Kidney epithelial cell (primary cell): ENCODE results near the gene PLAC1. TPM values are rescaled to one million over a fixed set of nuclear protein-coding genes. Genes with fewer than 3 reads are reported as not detected.

Source experiments
- DNase-seq: peaks from one replicate; pipeline ENCODE4 v3.0.0-alpha.2; 2010; ENCODE audit warnings: low read depth
- H3K27me3 ChIP-seq: 2 replicates; pipeline ENCODE4 v1.6.0; 2011; ENCODE audit warnings: low read length; ENCODE audit not compliant: control insufficient read depth, insufficient read depth
- H3K36me3 ChIP-seq: 2 replicates; pipeline ENCODE4 v1.5.1; 2011; ENCODE audit warnings: low read length; ENCODE audit not compliant: control insufficient read depth, insufficient read depth
- H3K4me3 ChIP-seq: 2 replicates; pipeline ENCODE4 v1.5.1; 2011; ENCODE audit warnings: low read depth, mild to moderate bottlenecking, control low read depth, low read length
- total RNA-seq: library from RNA; depleted of rRNA; stranded (reverse); fragments of >200 nt; gene quantifications from 2 replicates; pipeline ENCODE4 v1.2.3, GENCODE V29; 2015
- TF ChIP-seq, protein P1 (sequence below): IDR thresholded peaks from 2 replicates; pipeline ENCODE4 v1.5.1; 2011; ENCODE audit warnings: mild to moderate bottlenecking, moderate library complexity, low read length, control low read depth, inconsistent platforms; ENCODE audit not compliant: insufficient read depth, poor library complexity, severe bottlenecking

The PLAC1 gene
- total RNA-seq, 1 donor from 2014 or later = not detected

DNA sequence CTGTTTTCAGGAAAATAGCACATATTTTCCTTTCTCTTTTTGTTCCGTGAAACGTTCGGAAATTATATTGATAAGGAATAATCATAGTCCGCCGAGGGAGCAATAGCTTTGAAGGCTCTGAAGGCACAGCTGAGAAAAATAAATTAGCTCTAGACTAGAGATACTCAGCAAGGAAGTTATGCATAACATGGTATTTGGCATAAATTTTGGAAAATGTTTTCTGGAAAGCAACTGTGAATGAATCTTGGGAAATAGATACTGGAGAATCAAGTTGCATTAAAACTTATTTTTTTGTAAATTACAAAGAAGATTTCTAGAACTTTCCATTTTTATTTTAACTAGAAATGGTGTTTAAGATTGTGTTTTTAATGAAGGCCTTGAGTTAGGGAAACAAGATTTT, 105.9 kb downstream of the PLAC1 start:
- Histone ChIP-seq H3K27me3 (no peaks in the 10 kb centered on the region), H3K36me3 (no peaks in the 10 kb centered on the region), H3K4me3 (no peak overlapping the region)
- TF ChIP-seq, protein P1, sequence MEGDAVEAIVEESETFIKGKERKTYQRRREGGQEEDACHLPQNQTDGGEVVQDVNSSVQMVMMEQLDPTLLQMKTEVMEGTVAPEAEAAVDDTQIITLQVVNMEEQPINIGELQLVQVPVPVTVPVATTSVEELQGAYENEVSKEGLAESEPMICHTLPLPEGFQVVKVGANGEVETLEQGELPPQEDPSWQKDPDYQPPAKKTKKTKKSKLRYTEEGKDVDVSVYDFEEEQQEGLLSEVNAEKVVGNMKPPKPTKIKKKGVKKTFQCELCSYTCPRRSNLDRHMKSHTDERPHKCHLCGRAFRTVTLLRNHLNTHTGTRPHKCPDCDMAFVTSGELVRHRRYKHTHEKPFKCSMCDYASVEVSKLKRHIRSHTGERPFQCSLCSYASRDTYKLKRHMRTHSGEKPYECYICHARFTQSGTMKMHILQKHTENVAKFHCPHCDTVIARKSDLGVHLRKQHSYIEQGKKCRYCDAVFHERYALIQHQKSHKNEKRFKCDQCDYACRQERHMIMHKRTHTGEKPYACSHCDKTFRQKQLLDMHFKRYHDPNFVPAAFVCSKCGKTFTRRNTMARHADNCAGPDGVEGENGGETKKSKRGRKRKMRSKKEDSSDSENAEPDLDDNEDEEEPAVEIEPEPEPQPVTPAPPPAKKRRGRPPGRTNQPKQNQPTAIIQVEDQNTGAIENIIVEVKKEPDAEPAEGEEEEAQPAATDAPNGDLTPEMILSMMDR = no peak
- DNase-seq = no peak

DNA sequence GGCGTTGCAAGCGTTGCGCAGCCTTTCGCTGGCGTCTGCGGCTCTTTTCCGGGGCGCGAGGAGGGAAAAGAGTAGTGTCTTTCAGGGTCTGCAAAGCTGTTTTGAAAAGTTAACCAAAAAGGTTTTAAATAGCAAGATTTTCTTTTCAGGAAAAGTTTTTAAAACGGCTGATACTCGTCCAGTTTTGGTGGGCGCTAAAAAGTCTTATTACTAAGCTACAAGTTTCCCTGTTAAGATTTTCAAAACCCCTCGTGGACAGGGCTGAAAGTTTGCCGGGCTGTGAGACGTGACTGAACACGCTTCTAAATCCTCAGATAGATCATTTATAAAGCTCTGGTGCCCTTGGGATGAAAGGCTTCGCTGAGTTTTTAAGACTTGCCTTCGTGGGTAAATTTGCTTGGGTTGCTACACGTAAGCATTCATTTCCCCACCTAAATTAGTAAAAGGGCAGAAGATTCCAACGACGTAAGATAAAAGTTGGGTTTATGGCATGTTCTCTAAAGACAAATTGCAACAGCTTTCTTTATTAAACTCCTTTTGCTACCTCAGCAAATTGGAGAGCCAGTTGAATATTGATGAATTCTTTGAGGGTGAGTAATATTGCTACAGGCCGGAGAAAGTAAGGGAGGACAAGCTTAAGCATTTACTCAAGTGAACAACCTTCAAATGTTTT, 106.8 kb downstream of the PLAC1 start:
- no peak for DNase-seq
- TF ChIP-seq, protein P1 = no peak
- Histone ChIP-seq H3K27me3 (no peaks in the 10 kb centered on the region), H3K36me3 (no peaks in the 10 kb centered on the region), H3K4me3 (peak overlapping the region; percentile 30)

DNA sequence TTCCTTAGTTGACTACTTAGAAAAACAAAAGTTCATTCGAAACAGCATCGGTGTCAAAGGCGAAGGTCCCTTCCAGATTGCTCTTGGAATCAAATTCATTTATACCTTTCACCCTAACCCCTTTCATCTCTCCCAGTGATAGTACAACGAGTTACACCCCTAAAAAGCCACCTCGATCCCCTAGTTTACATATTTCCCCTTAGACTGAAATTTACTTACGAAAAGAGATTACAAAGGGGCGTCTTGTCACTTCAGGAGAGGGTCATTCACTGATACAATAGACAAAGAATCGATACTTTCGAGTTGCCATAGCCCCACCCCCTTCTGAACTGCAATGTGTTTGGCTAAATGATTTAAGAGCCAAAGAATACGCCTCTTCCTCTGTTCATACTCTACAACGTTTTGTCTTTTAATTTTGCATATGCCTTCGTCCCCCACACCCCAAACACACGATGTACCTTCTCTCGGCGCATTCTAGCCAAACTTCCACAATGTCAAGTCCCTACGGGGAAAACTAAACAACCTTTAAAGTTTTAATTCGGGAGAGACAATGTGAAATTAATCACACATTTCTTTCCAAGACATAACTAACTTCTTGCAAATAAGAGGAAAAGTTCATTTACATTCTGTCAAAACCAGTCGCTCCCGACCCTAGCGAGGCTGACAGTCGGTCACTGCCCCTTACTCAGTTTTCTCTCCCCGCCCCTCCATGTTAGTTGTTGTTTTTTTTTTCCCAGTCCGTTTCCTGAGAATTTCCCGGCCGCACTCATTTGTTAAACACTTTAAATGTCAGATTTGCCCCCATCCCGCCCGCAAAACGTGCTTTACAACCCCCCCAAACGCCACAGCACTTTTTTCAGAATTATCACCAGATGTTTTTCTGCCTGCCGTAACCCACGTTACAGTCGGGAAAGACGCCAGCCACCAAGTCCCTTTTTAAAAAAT, 109.7 kb downstream of the PLAC1 start:
- Histone ChIP-seq H3K4me3 (peak overlapping the region; percentile 77), H3K36me3 (no peaks in the 10 kb centered on the region), H3K27me3 (no peaks in the 10 kb centered on the region)
- TF ChIP-seq, protein P1 = no peak
- DNase-seq = no peak

DNA sequence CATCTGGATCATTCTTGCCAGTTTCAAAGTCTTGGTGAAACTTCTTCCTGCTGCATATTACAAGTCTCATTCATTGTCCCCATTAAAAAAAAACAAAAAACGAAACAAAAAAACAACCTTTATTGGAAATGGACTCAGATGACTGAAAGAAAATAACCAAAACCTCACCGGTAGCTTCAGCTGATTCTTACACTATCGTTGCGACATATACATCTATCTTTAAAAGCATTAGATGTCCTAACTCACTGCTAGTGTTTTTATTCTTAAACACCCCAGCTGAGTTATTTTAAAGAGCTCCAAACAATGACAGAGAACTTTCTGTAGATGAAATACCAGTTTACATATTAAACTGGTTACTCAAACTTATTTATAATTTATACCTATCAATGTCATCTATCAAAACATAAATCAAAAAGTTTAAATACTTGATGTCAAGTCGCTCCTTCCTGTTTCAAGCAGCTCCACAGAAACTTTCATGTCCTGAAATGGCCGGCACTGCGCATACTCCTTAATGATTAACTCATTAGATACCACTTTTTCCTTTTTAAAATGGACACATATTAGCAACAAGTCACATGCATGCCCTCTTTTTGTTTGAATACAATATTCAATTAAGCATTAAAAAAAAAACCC, 111.1 kb downstream of the PLAC1 start:
- no peak for DNase-seq
- TF ChIP-seq, protein P1 = no peak
- Histone ChIP-seq H3K27me3 (no peaks in the 10 kb centered on the region), H3K4me3 (peak overlapping the region; percentile 77), H3K36me3 (no peaks in the 10 kb centered on the region)

DNA sequence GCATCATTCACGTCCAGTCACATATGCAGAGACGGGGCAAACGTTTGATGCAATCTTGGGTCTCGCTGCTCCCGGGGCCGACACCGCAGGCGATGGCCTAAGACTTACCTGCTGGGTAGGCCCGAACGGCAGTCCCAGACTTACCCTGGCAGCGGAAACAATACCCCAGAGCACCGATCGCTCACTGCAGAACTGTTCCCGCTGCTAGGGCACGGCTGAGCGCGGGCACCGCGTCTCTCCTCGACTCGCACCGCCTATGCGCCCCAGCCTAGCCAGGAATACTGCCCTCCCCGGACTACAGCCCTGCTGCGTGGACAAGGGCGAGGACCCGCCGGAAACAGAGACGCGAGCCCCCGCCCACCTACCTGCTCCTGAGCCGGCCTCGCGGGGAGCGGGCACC, 112.1 kb downstream of the PLAC1 start:
- no peaks in the 10 kb centered on the region for H3K27me3 ChIP-seq
- DNase-seq = no peak
- H3K4me3 ChIP-seq = no peak overlapping the region
- TF ChIP-seq, protein P1 = no peak
- H3K36me3 ChIP-seq = no peaks in the 10 kb centered on the region
